ENCODE results near the gene SEMA4A.

GRCh38 chr1:156157506-156157905, 4.1 kb downstream of the SEMA4A start:
- TF ChIP-seq CTCF (IDR thresholded peaks at IDR 0.05), result no peak
- no peak for TF ChIP-seq POLR2A (IDR thresholded peaks at IDR 0.05)
